COLO668 (cell line): ENCODE data around the gene PINK1.

ENCODE experiments used
- DNase-seq: peaks from one replicate; lab custom pipeline; 2025; ENCODE audit not compliant: unreplicated experiment; lab: John Stamatoyannopoulos, UW

Gene PINK1

DNA sequence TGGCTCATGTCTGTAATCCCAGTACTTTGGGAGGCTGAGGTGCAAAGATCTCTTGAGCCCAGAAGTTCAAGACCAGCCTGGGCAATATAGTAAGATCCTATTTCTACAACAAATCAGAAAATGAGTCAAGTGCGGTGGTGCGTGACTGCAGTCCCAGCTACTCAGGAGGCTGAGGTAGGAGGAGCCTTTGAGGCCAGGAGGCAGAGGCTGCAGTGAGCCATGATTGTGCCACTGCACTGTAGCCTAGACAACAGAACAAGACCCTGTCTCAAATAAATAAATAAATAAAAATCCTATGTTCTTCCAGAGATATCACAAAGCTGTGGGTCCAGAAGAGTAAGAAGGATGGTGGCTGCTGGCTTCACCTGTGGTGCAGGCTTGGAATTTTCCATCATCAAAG lies 22.3 kb upstream of the PINK1 start:
- DNase-seq, result no peak

DNA sequence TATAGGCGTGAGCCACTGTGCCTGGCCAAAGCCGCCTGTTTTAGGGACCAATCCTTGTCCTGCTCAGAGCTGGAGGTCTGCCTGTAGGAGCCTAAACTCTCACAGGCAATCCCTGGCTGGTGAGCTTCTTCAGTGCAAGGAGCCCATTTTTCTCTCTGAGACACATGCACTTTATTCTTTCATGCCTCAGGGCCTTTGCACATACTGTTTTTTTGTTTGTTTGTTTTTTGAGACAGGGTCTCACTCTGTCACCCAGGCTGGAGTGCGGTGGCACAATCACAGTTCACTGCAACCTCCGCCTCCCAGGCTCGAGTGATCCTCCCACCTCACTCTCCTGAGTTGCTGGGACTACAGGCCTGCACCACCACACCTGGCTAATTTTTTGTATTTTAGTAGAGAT lies 21.6 kb upstream of the PINK1 start:
- no peak for DNase-seq

DNA sequence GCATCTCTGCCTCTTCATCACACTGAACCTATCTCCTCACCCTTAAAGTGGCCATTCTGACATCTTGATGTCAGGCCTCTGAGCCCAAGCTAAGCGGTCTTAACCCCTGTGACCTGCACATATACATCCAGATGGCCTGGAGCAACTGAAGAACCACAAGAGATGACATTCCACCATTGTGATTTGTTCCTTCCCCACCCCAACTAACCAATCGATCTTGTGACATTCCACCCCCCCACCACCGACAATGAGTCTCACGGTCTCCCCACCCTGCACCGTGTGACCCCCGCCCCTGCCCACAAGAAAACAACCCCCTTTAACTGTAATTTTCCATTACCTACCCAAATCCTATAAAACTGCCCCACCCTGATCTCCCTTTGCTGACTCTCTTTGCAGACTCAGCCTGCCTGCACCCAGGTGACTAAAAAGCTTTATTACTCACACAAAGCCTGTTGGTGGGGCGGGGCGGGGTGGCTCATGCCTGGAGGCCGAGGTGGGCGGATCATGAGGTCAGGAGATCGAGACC lies 21.0 kb upstream of the PINK1 start:
- DNase-seq, result no peak

DNA sequence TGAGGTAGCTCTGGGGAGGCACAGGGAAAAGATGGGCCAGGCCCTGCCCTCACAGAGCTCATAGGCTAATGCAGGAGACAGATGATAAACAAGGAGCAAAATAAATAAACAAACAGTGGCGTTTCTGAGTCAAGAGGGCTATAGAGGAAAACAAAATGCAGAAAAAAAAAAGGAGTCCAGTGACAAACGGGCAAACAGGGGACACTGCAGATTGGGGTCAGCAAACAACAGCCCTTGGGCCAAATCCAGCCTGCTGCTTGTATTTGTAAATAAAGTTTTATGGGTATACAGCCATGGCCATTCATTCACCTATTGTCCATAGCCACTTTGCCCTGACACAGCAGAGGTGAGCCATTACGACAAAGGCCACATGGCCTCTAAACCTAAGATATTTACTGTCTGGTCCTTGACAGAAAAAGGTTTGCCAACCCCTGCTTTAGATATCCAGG lies 19.1 kb upstream of the PINK1 start:
- DNase-seq, result no peak

DNA sequence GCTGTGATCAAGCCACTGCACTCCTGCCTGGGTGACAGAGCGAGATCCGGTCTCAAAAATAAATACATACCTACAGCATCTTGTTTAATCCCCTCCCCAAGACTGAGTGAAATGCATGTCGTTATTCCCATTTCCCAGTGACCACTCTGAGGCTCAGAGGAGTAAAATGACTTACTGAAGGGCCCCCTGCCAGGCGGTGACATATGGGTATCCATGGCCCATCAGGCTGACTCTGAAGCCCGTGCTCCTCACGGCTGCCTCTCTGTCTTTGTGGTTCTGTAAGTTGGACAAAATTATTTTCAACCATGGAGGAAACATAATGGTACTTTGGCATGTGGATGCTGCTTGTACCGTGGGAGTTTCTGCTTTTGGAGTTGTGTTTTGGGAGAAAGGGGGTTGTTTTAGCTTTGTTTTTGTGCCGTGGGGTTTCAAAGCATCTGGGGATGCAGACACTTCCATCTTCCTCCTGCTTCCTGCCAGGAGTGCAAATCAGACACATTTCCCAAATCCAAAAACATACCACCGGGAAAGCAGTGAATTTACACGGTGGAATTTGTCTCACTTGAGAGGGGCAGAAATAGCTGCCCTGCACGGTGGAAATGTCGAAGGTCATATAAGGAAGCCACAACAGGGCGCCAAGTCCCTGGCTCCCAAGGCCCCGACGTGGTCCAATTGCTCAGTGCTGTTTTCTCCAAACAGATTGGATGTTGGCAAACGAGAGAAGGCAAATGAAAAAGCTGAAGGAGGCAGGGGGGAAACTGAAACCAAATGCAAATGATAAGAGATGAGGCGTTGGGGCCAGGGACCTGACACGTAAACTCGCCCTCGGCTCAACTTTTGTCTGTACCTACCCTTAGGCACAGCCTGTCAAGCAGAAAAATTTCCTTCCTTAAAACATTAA lies 17.1 kb upstream of the PINK1 start:
- no peak for DNase-seq

DNA sequence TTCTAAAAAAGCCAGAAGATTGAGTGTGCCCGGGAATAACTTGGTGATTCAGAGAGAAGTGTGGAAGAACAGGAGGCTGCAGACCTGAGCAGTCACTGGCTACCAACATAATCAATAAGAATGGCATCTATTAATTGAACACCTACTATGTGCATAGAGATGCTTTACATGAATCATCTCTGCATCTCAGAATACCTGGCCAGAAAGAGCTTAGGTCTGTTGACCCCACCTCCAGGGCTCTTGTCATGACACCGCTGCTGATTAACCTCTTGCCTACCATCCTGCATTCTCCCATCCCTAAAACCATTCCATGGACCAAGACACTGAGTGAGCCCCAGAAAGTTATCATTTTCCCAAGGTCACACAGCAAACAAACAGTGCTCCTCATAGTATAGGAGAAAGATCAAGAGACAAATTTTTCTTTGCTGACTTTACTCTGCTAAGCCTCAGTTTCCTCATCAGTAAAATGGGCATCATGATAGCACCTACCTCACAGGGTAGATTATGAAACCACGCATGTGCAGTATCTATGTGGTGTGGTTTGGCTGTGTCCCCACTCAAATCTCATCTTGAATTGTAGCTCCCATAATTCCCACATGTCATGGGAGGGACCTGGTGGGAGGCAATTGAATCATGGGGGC lies 16.3 kb upstream of the PINK1 start:
- no peak for DNase-seq

DNA sequence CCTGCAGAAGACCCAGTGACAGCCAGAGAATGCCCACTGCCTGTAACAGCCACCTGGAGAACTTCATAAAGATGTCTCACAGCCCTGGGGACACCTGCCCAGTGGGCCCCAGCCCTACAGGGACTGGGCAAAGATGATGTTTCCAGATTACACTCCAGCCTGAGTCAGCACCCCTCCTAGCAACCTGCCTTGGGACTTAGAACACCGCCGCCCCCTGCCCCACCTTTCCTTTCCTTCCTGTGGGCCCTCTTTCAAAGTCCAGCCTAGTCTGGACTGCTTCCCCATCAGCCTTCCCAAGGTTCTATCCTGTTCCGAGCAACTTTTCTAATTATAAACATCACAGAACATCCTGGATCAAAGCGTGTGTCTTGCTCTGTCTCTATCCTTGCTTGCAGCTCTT lies 14.7 kb upstream of the PINK1 start:
- DNase-seq, result no peak

DNA sequence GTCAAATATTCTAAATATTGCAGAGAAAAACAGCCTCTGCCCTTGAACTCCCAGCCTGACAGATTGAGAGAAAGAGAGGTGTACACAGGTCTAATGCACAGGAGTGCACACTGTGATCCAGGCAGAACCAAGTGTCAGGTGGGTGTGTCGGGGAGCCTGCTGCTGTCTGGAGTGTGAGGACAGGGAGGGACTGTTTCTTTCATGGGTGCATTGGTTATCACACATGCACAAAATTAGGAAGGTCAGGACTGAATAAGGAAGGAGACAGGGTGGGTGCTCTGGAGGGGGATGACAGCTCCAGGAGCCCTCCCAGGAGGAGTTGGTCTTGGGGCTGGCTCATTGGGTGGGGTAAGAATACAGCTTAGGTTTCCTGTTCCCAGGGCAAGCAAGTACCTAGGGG lies 13.3 kb upstream of the PINK1 start:
- no peak for DNase-seq

DNA sequence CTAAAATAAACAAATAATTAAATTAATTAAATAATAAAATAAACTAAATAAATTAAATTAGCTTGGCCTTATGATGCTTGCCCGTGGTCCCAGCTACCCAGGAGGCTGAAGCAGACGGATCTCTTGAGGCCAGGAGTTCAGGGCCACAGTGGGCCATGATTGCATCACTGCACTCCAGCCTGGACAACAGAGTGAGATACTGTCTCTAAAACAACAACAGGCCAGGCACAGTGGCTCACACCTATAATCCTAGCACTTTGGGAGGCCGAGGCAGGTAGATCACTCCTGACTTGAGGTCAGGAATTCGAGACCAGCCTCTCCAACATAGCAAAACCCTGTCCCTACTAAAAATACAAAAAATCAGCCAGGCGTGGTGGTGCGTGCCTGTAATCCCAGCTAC lies 12.2 kb upstream of the PINK1 start:
- no peak for DNase-seq

DNA sequence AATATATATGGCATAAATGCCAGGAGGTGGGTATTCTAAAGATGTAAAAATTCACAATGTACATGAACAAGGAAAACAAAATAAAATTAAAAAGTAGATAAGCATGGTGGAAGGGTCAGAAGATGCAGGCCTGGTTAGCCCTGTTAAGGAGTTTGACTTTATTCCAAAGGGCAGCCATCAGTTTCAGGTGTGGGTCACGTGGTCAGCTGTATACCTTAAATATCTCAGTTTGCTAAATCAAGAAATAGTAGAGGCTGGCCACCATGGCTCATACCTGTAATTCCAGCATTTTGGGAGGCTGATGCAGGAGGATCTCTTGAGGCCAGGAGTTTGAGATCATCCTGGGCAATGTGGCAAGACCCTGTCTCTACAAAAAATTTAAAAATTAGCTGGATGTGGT lies 8.5 kb upstream of the PINK1 start:
- no peak for DNase-seq

DNA sequence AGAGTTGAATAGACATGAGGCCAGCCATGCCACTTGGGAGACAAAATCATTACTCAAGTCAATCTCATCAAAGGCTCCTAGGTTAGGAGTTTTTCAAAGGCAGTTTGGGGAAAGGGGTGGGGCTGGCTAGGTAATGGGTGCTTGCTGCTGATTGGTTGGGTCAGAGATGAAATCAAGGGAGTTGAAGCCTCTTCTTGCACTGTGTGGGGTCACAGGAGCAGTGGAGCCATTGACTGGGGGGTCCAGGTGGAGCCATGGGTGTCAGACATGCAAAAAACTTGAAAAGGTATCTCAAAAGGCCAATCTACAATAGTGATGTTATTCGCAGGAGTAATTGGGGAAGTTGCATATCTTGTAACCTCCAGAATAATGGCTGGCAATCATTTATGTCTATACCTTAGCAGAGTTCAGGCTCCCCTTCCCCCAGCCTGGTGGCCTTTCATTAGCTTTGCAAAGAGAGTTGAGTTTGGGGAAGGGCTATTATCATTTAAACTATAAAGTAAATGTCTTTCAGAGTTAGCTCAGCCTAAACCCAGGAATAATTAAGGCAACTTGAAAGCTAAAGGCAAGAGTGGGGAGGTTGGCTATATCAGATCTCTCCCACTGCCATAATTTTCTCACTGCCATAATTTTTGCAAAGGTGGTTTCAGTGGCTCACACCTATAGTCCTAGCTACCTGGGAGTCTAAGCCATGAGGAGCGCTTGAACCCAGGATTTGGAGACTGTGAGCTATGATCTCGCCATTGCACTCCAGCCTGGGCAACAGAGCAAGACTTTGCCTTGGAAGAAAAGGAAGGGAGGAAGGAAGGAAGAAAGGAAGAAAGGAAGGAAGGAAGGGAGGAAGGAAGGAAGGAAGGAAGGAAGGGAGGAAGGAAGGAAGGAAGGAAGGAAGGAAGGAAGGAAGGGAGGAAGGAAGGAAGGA lies 7.8 kb upstream of the PINK1 start:
- no peak for DNase-seq

DNA sequence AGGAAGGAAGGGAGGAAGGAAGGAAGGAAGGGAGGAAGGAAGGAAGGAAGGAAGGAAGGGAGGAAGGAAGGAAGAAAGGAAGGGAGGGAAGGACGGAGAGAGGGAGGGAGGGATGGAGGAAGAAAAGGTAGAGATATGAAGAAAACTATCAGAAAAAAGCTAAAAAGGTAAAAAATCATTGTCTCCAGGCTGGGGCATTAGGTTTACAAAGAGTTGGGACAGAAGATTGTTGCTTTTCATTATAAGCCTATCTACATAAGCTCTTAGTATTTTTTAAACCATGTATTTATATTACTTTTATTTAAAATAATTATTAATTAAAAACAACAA lies 7.2 kb upstream of the PINK1 start:
- DNase-seq, result no peak

DNA sequence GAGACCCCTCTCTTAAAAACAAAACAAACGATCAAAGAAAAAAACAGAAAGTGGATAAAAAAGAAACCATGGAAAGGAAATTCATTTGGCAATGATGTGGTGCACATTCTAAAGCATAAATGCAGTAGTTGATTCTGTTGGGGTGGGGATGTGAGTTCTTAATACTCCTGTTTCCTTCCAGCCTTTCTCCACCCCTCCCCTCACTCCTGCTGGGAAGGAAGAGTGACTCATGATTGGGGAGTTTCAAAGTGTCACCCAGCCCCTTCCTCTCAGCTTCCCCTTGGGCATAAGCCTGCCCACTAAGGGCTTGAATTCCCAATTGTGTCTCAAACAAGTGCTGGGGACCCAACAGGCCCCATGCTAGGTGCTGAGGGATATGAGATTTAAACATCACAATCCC lies 6.7 kb upstream of the PINK1 start:
- DNase-seq, result no peak

DNA sequence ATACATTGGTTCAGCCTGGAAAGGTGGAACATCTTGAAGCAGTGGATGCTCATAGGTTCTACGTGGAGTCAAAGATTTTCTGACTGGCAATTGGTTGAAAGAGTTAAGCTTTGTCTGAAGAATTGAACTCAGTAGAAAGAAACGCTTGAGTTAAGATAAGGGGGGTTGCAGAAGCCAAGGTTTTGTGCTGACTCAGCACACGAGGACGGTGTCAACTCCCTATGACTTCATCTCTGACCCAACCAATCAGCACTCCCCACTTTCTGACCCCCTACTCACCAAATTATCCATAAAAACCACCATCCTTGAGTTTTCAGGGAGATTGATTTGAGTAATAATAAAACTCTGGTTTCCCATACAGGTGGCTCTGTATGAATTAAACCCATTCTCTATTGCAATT lies 2.5 kb upstream of the PINK1 start:
- DNase-seq, result no peak

DNA sequence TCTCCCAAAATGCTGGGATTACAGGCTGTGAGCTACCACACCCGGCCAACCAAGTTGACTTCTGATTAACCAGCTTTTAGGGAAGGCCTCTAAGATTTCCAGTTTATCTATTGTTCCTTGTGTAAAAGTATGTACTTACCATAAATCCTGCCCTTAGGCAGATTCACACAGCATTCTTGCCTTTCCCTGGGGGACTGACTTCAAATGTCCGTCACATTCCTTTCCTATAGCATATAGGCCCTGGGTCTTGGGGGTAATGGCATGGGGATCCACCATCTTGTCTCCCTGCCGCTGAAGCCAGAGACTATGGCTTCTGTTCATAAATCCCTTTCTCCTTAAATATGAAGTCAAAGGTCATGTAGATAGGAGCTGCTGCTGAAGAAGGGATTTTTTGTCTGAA lies 872 bp upstream of the PINK1 start:
- no peak for DNase-seq

DNA sequence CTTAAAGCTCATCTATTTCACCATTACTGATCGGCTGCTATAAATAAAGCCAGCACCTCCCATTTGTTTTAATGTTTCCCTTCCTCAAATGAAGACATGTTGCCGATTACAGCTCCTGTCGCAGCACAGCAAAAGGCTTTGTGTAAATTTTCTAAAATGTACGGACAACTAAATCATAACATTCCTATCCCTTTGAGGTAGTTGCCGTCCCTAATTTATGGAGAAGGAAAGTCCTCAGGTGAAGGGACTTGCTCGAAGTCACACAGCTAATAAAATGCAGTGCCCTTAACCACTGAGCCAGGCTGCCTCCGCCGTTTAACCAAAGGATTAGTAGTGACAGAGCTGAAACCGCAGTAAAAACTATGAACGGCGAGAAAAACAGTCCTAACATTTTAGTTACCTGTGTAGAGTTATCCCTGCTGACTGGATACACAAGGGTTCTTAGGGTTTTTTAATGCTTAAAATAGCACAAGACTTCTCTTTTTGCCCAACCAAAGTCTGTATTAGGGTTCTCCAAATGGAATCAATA lies 871 bp downstream of the PINK1 start:
- no peak for DNase-seq

DNA sequence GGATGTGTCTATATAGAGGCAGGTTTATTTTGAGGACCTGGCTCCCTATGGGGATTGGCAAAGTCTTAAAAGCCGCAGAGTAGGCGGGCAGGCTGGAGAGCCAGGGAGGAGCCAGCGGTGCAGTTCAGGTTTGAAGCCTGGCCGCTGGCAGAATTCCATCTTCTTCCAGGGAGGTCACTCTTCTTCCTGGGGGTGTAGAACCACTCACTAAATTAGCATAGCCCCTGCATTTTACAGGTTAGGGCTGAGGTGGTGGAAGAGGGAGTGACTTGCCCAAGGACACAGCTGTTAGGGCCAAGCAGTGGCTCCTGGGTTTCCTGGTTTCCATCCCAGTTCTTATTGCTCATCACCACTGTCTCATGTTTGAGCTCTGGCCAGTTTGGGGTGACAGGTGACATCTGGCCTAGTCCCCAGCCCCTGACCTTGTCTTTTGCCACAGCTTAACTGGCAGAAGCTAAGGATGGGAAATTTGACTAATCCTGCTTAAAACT lies 1.4 kb downstream of the PINK1 start:
- DNase-seq, result peak; percentile 53

DNA sequence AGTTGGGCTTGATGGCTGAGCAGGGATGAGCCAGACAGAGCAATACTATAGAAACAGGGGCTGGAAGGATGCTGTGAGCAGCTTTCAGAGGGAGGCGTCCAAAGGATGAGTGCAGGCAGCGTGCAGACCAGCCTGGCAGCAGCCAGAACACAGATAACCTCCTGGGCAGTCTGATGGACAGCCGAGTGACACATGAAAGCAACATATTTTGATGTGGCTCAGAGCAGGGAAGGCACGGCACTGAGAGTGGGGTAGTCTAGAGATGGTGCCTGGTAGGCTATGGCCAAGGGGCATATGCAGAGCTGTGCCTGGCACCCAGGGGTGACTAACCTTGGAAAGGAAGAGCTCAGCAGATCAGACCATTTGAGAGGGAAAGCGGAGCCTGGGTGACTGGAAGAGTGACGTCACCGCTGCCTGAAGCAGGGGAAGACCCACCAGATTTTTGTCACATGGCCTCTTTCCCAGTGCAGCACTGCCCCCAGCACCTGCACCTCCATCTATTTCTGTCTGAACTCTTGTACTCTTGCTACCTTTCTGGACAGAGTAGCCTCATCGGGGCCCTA lies 3.6 kb downstream of the PINK1 start:
- DNase-seq, result no peak

DNA sequence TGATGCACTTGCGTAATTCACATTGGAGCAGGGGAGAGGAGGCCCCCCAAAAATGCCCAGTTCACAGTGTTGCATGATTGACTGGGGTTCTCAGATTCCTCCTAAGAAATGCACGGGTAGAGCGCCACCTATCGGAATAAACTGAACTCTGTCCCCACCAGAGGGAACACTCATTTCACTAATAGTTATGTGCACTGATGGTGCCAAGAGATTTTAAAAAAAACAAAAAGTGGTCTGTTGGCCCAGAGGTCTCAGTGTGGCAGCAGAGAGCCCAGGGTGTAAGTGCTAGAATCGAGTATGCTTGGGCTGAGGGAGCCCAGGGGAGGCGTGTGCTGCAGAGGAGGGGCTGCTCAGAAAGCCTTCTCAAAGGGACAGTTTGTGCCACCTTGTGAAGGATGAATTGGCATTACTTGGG lies 6.9 kb downstream of the PINK1 start:
- DNase-seq, result peak; percentile 62

DNA sequence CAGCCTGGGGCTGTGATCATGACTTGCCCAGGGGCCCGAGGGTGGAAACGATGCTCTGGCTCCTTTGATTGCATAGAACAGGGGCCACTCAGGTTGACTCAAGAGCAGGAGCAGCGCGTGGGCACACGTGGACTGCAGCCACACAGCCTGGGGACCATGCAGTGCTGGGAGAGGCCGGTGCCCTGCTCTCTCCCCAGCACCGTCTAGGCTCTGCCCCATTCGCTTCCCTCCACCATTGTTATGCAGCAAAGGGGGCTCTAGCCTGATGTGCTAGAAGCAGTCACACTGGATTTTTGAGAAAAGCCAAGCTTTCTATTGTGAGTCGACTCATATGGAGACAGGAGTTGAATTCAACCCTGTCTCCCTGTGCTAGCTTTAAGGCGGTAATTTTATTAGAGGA lies 8.7 kb downstream of the PINK1 start:
- no peak for DNase-seq

DNA sequence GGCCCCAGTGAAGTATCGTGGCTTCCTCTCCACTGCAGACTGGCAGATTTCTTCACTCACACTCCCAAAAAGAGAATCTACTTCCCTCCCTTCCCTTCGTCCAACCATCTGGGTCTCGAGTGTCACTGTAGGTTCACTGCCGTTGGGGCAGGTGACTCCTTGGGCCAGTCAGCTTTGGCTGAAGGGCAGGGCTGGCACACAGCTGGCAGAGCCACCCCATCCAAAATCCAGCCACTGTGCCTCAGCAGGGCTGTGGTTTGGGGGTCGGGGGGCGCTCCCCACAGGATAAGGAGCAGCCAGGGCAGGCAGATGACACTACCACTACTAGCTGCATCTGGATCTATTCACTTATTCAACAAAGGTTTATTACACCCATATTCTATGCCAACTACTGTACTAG lies 9.8 kb downstream of the PINK1 start:
- DNase-seq, result no peak
